HepG2 (cell line): Measurements from ENCODE around the gene WEE1. TPM values are rescaled to one million over a fixed set of nuclear protein-coding genes. Genes with fewer than 3 reads are reported as not detected.

ENCODE experiments used
- ATF6 ChIP-seq: sonication (generic); formaldehyde crosslinking; conservative IDR thresholded peaks from 2 replicates; pipeline ENCODE4 v1.4.0; 2020; ENCODE audit warnings: missing genetic modification reagents
- DBP ChIP-seq: sonication (generic); formaldehyde crosslinking; IDR thresholded peaks from 2 replicates; pipeline ENCODE4 v1.4.0; 2020; ENCODE audit warnings: missing genetic modification reagents; ENCODE audit errors: not compliant biosample characterization
- DR1 ChIP-seq: sonication (generic); formaldehyde crosslinking; IDR thresholded peaks from 2 replicates; pipeline ENCODE4 v1.8.0; 2021; ENCODE audit warnings: mild to moderate bottlenecking, missing genetic modification reagents, inconsistent platforms
- FOXC1 ChIP-seq: sonication (generic); formaldehyde crosslinking; IDR thresholded peaks from 2 replicates; pipeline ENCODE4 v1.8.0; 2022; ENCODE audit warnings: mild to moderate bottlenecking, missing genetic modification reagents, borderline replicate concordance
- HDAC1 ChIP-seq: sonication (generic); formaldehyde crosslinking; IDR thresholded peaks from 2 replicates; pipeline ENCODE4 v1.5.1; 2020; ENCODE audit warnings: mild to moderate bottlenecking, missing genetic modification reagents
- MATR3 ChIP-seq: sonication (generic); formaldehyde crosslinking; IDR thresholded peaks from 2 replicates; pipeline ENCODE4 v1.4.0; 2020; ENCODE audit warnings: missing genetic modification reagents
- MIXL1 ChIP-seq: IDR thresholded peaks from 2 replicates; pipeline ENCODE4 v1.6.1; 2016
- NRL ChIP-seq: sonication (generic); formaldehyde crosslinking; IDR thresholded peaks from 2 replicates; pipeline ENCODE4 v1.5.0; 2020; ENCODE audit warnings: missing genetic modification reagents, mild to moderate bottlenecking, moderate library complexity, borderline replicate concordance
- PAWR ChIP-seq: sonication (generic); formaldehyde crosslinking; IDR thresholded peaks from 2 replicates; pipeline ENCODE4 v1.4.0; 2020; ENCODE audit warnings: missing genetic modification reagents, mild to moderate bottlenecking, borderline replicate concordance
- SNRNP70 ChIP-seq: fragments of 200-400 bp; formaldehyde crosslinking; IDR thresholded peaks from 2 replicates; pipeline ENCODE4 v1.6.1; 2017; ENCODE audit warnings: mild to moderate bottlenecking, low read depth, low read length, moderate library complexity
- ZEB1 ChIP-seq: IDR thresholded peaks from 2 replicates; pipeline ENCODE4 v1.6.1; 2012; ENCODE audit warnings: mild to moderate bottlenecking, low read depth, inconsistent platforms; ENCODE audit not compliant: insufficient replicate concordance
- ZNF232 ChIP-seq: sonication (generic); formaldehyde crosslinking; IDR thresholded peaks from 2 replicates; pipeline ENCODE4 v1.4.0; 2020; ENCODE audit warnings: missing genetic modification reagents, borderline replicate concordance
- ZNF317 ChIP-seq: sonication (generic); formaldehyde crosslinking; IDR thresholded peaks from 2 replicates; pipeline ENCODE4 v1.5.0; 2020; ENCODE audit warnings: mild to moderate bottlenecking, missing genetic modification reagents
- ZNF430 ChIP-seq: sonication (generic); formaldehyde crosslinking; IDR thresholded peaks from 2 replicates; pipeline ENCODE4 v1.9.0; 2021; ENCODE audit warnings: mild to moderate bottlenecking, missing genetic modification reagents
- ZNF501 ChIP-seq: sonication (generic); formaldehyde crosslinking; IDR thresholded peaks from 2 replicates; pipeline ENCODE4 v1.5.1; 2020; ENCODE audit warnings: mild to moderate bottlenecking, moderate library complexity, missing genetic modification reagents
- ZNF549 ChIP-seq: sonication (generic); formaldehyde crosslinking; IDR thresholded peaks from 2 replicates; pipeline ENCODE4 v1.5.0; 2020; ENCODE audit warnings: missing genetic modification reagents
- ZNF598 ChIP-seq: sonication (generic); formaldehyde crosslinking; IDR thresholded peaks from 2 replicates; pipeline ENCODE4 v1.5.1; 2020; ENCODE audit warnings: mild to moderate bottlenecking, missing genetic modification reagents, borderline replicate concordance
- ZNF891 ChIP-seq: sonication (generic); formaldehyde crosslinking; IDR thresholded peaks from 2 replicates; pipeline ENCODE4 v1.5.0; 2020; ENCODE audit warnings: mild to moderate bottlenecking, missing genetic modification reagents
- ZSCAN31 ChIP-seq: sonication (generic); formaldehyde crosslinking; IDR thresholded peaks from 2 replicates; pipeline ENCODE4 v1.5.0; 2020; ENCODE audit warnings: low read depth, mild to moderate bottlenecking, missing genetic modification reagents
- polyA plus RNA-seq, 8 experiments: library from polyadenylated mRNA; depleted of rRNA in 3 of 8; stranded (reverse) in 7 of 8; unstranded in 1 of 8; fragments of >200 nt; fragmentation: Illumina TruSeq in 4 of 8; extraction: Trizol in 4 of 8; gene quantifications; 2 replicates each; pipeline versions ENCODE4 v1.2.1 to v1.2.3, GENCODE V29; 2011 to 2016; ENCODE audit warnings: low read depth in 4 of 8, missing spikeins in 1 of 8, mixed read lengths in 1 of 8; ENCODE audit not compliant: insufficient read depth in 1 of 8
- total RNA-seq, 5 experiments: library from RNA; depleted of rRNA; stranded (reverse); fragments of >200 nt; fragmentation: Illumina TruSeq; extraction: Trizol; gene quantifications; 2 replicates each; pipeline ENCODE4 v1.2.3, GENCODE V29; 2016; ENCODE audit warnings: low read depth in 1 of 5
- TF ChIP-seq, protein P1 (sequence below): sonication (generic); formaldehyde crosslinking; IDR thresholded peaks from 2 replicates; pipeline ENCODE4 v1.4.0; 2020; ENCODE audit warnings: missing genetic modification reagents
- TF ChIP-seq, protein P2 (sequence below): sonication (generic); formaldehyde crosslinking; IDR thresholded peaks from 2 replicates; pipeline ENCODE4 v1.8.1; 2023; ENCODE audit warnings: mild to moderate bottlenecking, missing genetic modification reagents
- TF ChIP-seq, protein P3 (sequence below): sonication (generic); formaldehyde crosslinking; conservative IDR thresholded peaks from 2 replicates; pipeline ENCODE4 v1.8.0; 2022; ENCODE audit warnings: mild to moderate bottlenecking, moderate library complexity, missing genetic modification reagents

Gene WEE1
- total and polyA plus RNA-seq, 2 of the 13 experiments (the other 11 are each of a cell fraction or from before 2014, with no cell fraction given) = 31.4 to 63.7 TPM

DNA sequence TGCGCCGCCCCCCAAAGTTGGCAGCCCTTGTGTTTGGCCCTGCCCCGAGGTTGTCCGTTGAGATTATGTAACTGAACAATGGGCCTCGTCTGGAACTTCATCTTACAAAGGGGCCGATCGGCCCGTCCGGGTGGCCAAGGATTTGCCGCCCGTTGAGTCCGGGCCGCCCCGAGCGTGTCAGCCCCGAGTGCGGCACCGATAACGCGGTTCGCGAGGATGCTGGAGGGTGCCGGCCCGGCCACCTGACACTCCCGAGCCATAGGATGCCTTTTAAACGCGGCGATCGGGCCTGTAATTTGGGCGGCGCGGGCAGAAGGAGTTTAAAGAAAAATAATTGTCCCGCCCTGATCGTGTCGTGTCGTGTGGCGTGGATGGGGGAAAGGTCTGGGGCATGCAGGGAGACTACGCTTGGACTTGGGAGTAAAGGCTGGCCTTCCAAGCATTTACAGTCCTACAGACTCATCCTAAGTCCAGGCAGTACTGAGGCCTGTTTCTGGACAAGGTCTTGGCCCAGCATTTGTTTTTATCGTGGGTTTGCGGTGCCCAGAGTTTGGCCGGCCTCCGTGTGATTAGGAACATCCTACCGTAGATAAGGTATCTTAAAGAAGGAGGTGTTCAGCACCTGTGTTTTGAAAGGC, 1.3 kb downstream of the WEE1 start (continued):
- TF ChIP-seq ATF6 (CRISPR knock-in tag) (no peak; the same call in 1 of the 2 replicates), ZNF317 (CRISPR knock-in tag) (0 out of 2 replicates have a peak, but pooled peaks have one; percentile 35), MATR3 (no peak), ZEB1 (no peak), SNRNP70 (no peak), ZNF598 (CRISPR knock-in tag) (peak; percentile 28; the same call in 1 of the 2 replicates), ZSCAN31 (CRISPR knock-in tag) (peak; percentile 56; the same call in 1 of the 2 replicates), MIXL1 (CRISPR knock-in tag) (0 out of 2 replicates have a peak, but pooled peaks have one; percentile 2), ZNF501 (CRISPR knock-in tag) (peak; percentile 60), ZNF891 (CRISPR knock-in tag) (peak; percentile 87), FOXC1 (peak; percentile 54; the same call in 1 of the 2 replicates), DBP (CRISPR knock-in tag) (no peak), HDAC1 (CRISPR knock-in tag) (no peak; the same call in 1 of the 2 replicates), NRL (CRISPR knock-in tag) (peak; percentile 43; the same call in 1 of the 2 replicates), ZNF430 (0 out of 2 replicates have a peak, but pooled peaks have one; percentile 55), PAWR (CRISPR knock-in tag) (no peak), ZNF232 (CRISPR knock-in tag) (no peak), DR1 (CRISPR knock-in tag) (peak; percentile 47; the same call in 1 of the 2 replicates), ZNF549 (CRISPR knock-in tag) (no peak)
- TF ChIP-seq, protein P1, sequence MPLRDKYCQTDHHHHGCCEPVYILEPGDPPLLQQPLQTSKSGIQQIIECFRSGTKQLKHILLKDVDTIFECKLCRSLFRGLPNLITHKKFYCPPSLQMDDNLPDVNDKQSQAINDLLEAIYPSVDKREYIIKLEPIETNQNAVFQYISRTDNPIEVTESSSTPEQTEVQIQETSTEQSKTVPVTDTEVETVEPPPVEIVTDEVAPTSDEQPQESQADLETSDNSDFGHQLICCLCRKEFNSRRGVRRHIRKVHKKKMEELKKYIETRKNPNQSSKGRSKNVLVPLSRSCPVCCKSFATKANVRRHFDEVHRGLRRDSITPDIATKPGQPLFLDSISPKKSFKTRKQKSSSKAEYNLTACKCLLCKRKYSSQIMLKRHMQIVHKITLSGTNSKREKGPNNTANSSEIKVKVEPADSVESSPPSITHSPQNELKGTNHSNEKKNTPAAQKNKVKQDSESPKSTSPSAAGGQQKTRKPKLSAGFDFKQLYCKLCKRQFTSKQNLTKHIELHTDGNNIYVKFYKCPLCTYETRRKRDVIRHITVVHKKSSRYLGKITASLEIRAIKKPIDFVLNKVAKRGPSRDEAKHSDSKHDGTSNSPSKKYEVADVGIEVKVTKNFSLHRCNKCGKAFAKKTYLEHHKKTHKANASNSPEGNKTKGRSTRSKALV (CRISPR knock-in tag) = no peak
- TF ChIP-seq, protein P2, sequence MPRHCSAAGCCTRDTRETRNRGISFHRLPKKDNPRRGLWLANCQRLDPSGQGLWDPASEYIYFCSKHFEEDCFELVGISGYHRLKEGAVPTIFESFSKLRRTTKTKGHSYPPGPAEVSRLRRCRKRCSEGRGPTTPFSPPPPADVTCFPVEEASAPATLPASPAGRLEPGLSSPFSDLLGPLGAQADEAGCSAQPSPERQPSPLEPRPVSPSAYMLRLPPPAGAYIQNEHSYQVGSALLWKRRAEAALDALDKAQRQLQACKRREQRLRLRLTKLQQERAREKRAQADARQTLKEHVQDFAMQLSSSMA (CRISPR knock-in tag) = 0 out of 2 replicates have a peak, but pooled peaks have one; percentile 36
- TF ChIP-seq, protein P3, sequence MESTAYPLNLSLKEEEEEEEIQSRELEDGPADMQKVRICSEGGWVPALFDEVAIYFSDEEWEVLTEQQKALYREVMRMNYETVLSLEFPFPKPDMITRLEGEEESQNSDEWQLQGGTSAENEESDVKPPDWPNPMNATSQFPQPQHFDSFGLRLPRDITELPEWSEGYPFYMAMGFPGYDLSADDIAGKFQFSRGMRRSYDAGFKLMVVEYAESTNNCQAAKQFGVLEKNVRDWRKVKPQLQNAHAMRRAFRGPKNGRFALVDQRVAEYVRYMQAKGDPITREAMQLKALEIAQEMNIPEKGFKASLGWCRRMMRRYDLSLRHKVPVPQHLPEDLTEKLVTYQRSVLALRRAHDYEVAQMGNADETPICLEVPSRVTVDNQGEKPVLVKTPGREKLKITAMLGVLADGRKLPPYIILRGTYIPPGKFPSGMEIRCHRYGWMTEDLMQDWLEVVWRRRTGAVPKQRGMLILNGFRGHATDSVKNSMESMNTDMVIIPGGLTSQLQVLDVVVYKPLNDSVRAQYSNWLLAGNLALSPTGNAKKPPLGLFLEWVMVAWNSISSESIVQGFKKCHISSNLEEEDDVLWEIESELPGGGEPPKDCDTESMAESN (CRISPR knock-in tag) = 0 out of 2 replicates have a peak, but pooled peaks have one; percentile 32
